Myocyte (in vitro differentiated cells): ENCODE data around the gene TMEM252. TPM values are rescaled to one million over a fixed set of nuclear protein-coding genes. Genes with fewer than 3 reads are reported as not detected.

ENCODE experiments used
- DNase-seq: peaks from one replicate; pipeline ENCODE4 v3.0.0-alpha.2; 2012; ENCODE audit warnings: low read depth
- total RNA-seq: library from RNA; depleted of rRNA; stranded (reverse); fragments of >200 nt; gene quantifications from 2 replicates; pipeline ENCODE4 v1.2.3, GENCODE V29; 2014

The TMEM252 gene
- total RNA-seq, 1 donor from 2014 or later = not detected

- no peak for DNase-seq
Measured at GRCh38 chr9:68545033-68545705, 4.5 kb upstream of the TMEM252 start.

GRCh38 chr9:68541568-68541967 is 885 bp upstream of the TMEM252 start:
- no peak for DNase-seq

- peak; percentile 7 for DNase-seq
Measured at GRCh38 chr9:68538200-68538599, 2.5 kb downstream of the TMEM252 start.

- DNase-seq = no peak
Measured at GRCh38 chr9:68537616-68537880, 3.1 kb downstream of the TMEM252 start.

- no peak for DNase-seq
Measured at GRCh38 chr9:68536876-68537615, 3.6 kb downstream of the TMEM252 start.

GRCh38 chr9:68533678-68534077 is 7.0 kb downstream of the TMEM252 start:
- DNase-seq = no peak

GRCh38 chr9:68532131-68532530 is 8.6 kb downstream of the TMEM252 start:
- DNase-seq = no peak

- DNase-seq = no peak
Measured at GRCh38 chr9:68530618-68531017, 10.1 kb downstream of the TMEM252 start.

- DNase-seq = no peak
Measured at GRCh38 chr9:68523367-68523936, 17.2 kb downstream of the TMEM252 start.

GRCh38 chr9:68522954-68523353 is 17.7 kb downstream of the TMEM252 start:
- DNase-seq = no peak

- DNase-seq = no peak
Measured at GRCh38 chr9:68522131-68522530, 18.6 kb downstream of the TMEM252 start.

- DNase-seq = no peak
Measured at GRCh38 chr9:68515326-68516017, 25.2 kb downstream of the TMEM252 start.

- no peak for DNase-seq
Measured at GRCh38 chr9:68513981-68514380, 26.7 kb downstream of the TMEM252 start.

GRCh38 chr9:68513385-68513784 is 27.3 kb downstream of the TMEM252 start:
- no peak for DNase-seq

- DNase-seq = no peak
Measured at GRCh38 chr9:68509689-68510088, 31.0 kb downstream of the TMEM252 start.

GRCh38 chr9:68508547-68508946 is 32.1 kb downstream of the TMEM252 start:
- no peak for DNase-seq

- no peak for DNase-seq
Measured at GRCh38 chr9:68507806-68508145, 32.9 kb downstream of the TMEM252 start.

GRCh38 chr9:68507130-68507805 is 33.4 kb downstream of the TMEM252 start:
- DNase-seq = peak; percentile 17

- no peak for DNase-seq
Measured at GRCh38 chr9:68506551-68506950, 34.1 kb downstream of the TMEM252 start.

GRCh38 chr9:68505681-68506409 is 34.8 kb downstream of the TMEM252 start:
- DNase-seq = no peak

- no peak for DNase-seq
Measured at GRCh38 chr9:68502279-68502678, 38.4 kb downstream of the TMEM252 start.
